KMS-11 (cell line): ENCODE results near the gene RBM20.

Experiments used
- H2AFZ ChIP-seq: fragments of 200-600 bp; sonication (generic); 2 replicates; pipeline ENCODE4 v1.6.1; 2016; ENCODE audit warnings: antibody characterized with exemption, mixed run types, low read depth
- H3K27ac ChIP-seq: fragments of 200-600 bp; sonication (generic); 2 replicates; pipeline ENCODE4 v1.6.1; 2016; ENCODE audit warnings: mild to moderate bottlenecking, mixed run types
- H3K27me3 ChIP-seq: fragments of 200-600 bp; sonication (generic); 2 replicates; pipeline ENCODE4 v1.6.1; 2017; ENCODE audit warnings: mild to moderate bottlenecking, low read depth, mixed run types, moderate library complexity; ENCODE audit not compliant: insufficient read depth
- H3K36me3 ChIP-seq: fragments of 200-600 bp; sonication (generic); 2 replicates; pipeline ENCODE4 v1.6.1; 2017; ENCODE audit warnings: mild to moderate bottlenecking, mixed run types; ENCODE audit not compliant: insufficient read depth
- H3K4me1 ChIP-seq: fragments of 200-600 bp; sonication (generic); 2 replicates; pipeline ENCODE4 v1.6.1; 2016; ENCODE audit warnings: mild to moderate bottlenecking, low read depth, mixed run types; ENCODE audit not compliant: poor library complexity, severe bottlenecking
- H3K4me2 ChIP-seq: fragments of 200-600 bp; sonication (generic); 2 replicates; pipeline ENCODE4 v1.7.0; 2016; ENCODE audit warnings: mild to moderate bottlenecking, mixed run types
- H3K4me3 ChIP-seq: fragments of 200-600 bp; sonication (generic); IDR thresholded peaks from 2 replicates; pipeline ENCODE4 v1.6.1; 2017; ENCODE audit warnings: low read depth, low read length, mixed read lengths; ENCODE audit not compliant: insufficient read depth
- H3K79me2 ChIP-seq: fragments of 200-600 bp; sonication (generic); 2 replicates; pipeline ENCODE4 v1.6.1; 2016; ENCODE audit warnings: low read depth, mixed run types; ENCODE audit not compliant: insufficient read depth
- H3K9ac ChIP-seq: fragments of 200-600 bp; sonication (generic); 2 replicates; pipeline ENCODE4 v1.6.1; 2016; ENCODE audit warnings: mild to moderate bottlenecking, mixed run types
- H4K20me1 ChIP-seq: fragments of 200-600 bp; sonication (generic); 2 replicates; pipeline ENCODE4 v1.6.1; 2016; ENCODE audit warnings: mild to moderate bottlenecking, mixed run types; ENCODE audit not compliant: insufficient read depth
- CTCF ChIP-seq: fragments of 200-600 bp; sonication (generic); conservative IDR thresholded peaks from 2 replicates; pipeline ENCODE4 v1.6.1; 2017; ENCODE audit warnings: low read depth, mild to moderate bottlenecking, antibody characterized with exemption, low read length, moderate library complexity, mixed read lengths

Gene RBM20

GRCh38 chr10:110852947-110853346, 208.8 kb downstream of the RBM20 start:
- Histone ChIP-seq H3K27me3 (no peaks in the 10 kb centered on the region), H3K4me3 (no peak overlapping the region), H3K36me3 (no peaks in the 10 kb centered on the region), H3K79me2 (no peaks in the 10 kb centered on the region), H3K4me2 (no peak overlapping the region), H3K4me1 (peaks cover 35% of the 10 kb centered on the region), H3K27ac (no peak overlapping the region), H2AFZ (no peak overlapping the region), H3K9ac (no peak overlapping the region), H4K20me1 (no peaks in the 10 kb centered on the region)
- no peak for TF ChIP-seq CTCF

- Histone ChIP-seq H3K4me3 (no peak overlapping the region), H3K4me1 (peaks cover 46% of the 10 kb centered on the region), H3K79me2 (no peaks in the 10 kb centered on the region), H3K4me2 (no peak overlapping the region), H3K36me3 (no peaks in the 10 kb centered on the region), H3K27ac (no peak overlapping the region), H3K27me3 (no peaks in the 10 kb centered on the region), H4K20me1 (no peaks in the 10 kb centered on the region), H3K9ac (no peak overlapping the region), H2AFZ (no peak overlapping the region)
- no peak for TF ChIP-seq CTCF
Observed at GRCh38 chr10:110853921-110854605, 209.9 kb downstream of the RBM20 start.

GRCh38 chr10:110857265-110858171, 213.4 kb downstream of the RBM20 start:
- 0 out of 2 replicates have a peak, but pooled peaks have one; percentile 14 for TF ChIP-seq CTCF
- Histone ChIP-seq H3K4me3 (no peak overlapping the region), H3K79me2 (no peaks in the 10 kb centered on the region), H2AFZ (peak overlapping the region; percentile 70), H4K20me1 (no peaks in the 10 kb centered on the region), H3K27ac (peak overlapping the region; percentile 91), H3K4me2 (peak overlapping the region; percentile 30; the same call in 1 of the 2 replicates), H3K9ac (peak overlapping the region; percentile 39; the same call in 1 of the 2 replicates), H3K4me1 (peaks cover 49% of the 10 kb centered on the region), H3K27me3 (no peaks in the 10 kb centered on the region), H3K36me3 (no peaks in the 10 kb centered on the region)

- Histone ChIP-seq H3K27ac (peak overlapping the region; percentile 91), H3K4me1 (peaks cover 49% of the 10 kb centered on the region), H3K9ac (peak overlapping the region; percentile 39; the same call in 1 of the 2 replicates), H3K36me3 (no peaks in the 10 kb centered on the region), H2AFZ (peak overlapping the region; percentile 70), H3K27me3 (no peaks in the 10 kb centered on the region), H3K4me2 (peak overlapping the region; percentile 30), H4K20me1 (no peaks in the 10 kb centered on the region), H3K79me2 (no peaks in the 10 kb centered on the region), H3K4me3 (no peak overlapping the region)
- TF ChIP-seq CTCF: no peak
Observed at GRCh38 chr10:110858297-110858934, 214.3 kb downstream of the RBM20 start.
